CD4-positive, alpha-beta T cell (primary cell): Measurements from ENCODE around the gene AGRN. TPM values are rescaled to one million over a fixed set of nuclear protein-coding genes. Genes with fewer than 3 reads are reported as not detected.
A peak's percentile ranks its signal among the peaks of the same experiment; 100 is the strongest.

Experiments used
- ATAC-seq: fragments of 200-7000 bp; cut with Tn5 transposase; one replicate; pipeline ENCODE4 v1.10.0; 2022; ENCODE audit warnings: mild to moderate bottlenecking; ENCODE audit not compliant: poor library complexity
- CTCF ChIA-PET: fragments of 350-600 bp; sonication (Branson Sonifier 250); formaldehyde crosslinking; loops from one replicate; lab custom pipeline; 2021; ENCODE audit warnings: antibody characterized with exemption, inconsistent platforms; lab: Charles Lee
- POLR2A ChIA-PET: fragments of 350-600 bp; sonication (Branson Sonifier 250); formaldehyde crosslinking; loops from one replicate; lab custom pipeline; 2021; ENCODE audit warnings: antibody characterized with exemption, inconsistent platforms; lab: Charles Lee
- DNase-seq, 14 experiments: peaks; one replicate each; pipeline ENCODE4 v3.0.0-alpha.2; 2013 to 2020; ENCODE audit warnings: mixed read lengths in 2 of 14
- H3K27ac ChIP-seq, 2 donors: one replicate each; pipeline versions ENCODE4 v1.5.1 to v1.7.0; 2013; ENCODE audit warnings: low read length in 2 of 2, low read depth in 1 of 2, mild to moderate bottlenecking in 1 of 2
- H3K27me3 ChIP-seq, 2 experiments: 1 replicate in 1 of 2; 2 replicates in 1 of 2; pipeline versions ENCODE4 v1.6.1 to v1.7.0; 2013; ENCODE audit warnings: low read length in 2 of 2, control low read depth in 1 of 2, mild to moderate bottlenecking in 1 of 2, moderate library complexity in 1 of 2; ENCODE audit not compliant: insufficient read depth in 2 of 2, control insufficient read depth in 1 of 2
- H3K36me3 ChIP-seq: one replicate; pipeline ENCODE4 v1.6.1; 2013; ENCODE audit warnings: low read length, control low read depth; ENCODE audit not compliant: insufficient read depth
- H3K4me1 ChIP-seq: one replicate; pipeline ENCODE4 v1.6.1; 2013; ENCODE audit warnings: low read length, control low read depth; ENCODE audit not compliant: insufficient read depth
- H3K4me3 ChIP-seq: one replicate; pipeline ENCODE4 v1.5.1; 2013; ENCODE audit warnings: mild to moderate bottlenecking, low read length, moderate library complexity
- H3K9me3 ChIP-seq, 2 experiments: 1 replicate in 1 of 2; 2 replicates in 1 of 2; pipeline versions ENCODE4 v1.6.1 to v1.7.0; 2013; ENCODE audit warnings: low read length in 2 of 2, mild to moderate bottlenecking in 2 of 2, control low read depth in 1 of 2, moderate library complexity in 1 of 2; ENCODE audit not compliant: control insufficient read depth in 1 of 2, insufficient read depth in 1 of 2
- H3K27ac Mint-ChIP-seq: one replicate; pipeline ENCODE4 v1.8.0; 2020; ENCODE audit warnings: mixed read lengths
- H3K27me3 Mint-ChIP-seq: one replicate; pipeline ENCODE4 v1.8.0; 2021; ENCODE audit warnings: mixed read lengths
- H3K36me3 Mint-ChIP-seq: one replicate; pipeline ENCODE4 v1.8.0; 2021; ENCODE audit warnings: low read depth, mixed read lengths
- H3K4me1 Mint-ChIP-seq: one replicate; pipeline ENCODE4 v1.8.0; 2021; ENCODE audit warnings: low read depth, mixed read lengths
- H3K4me3 Mint-ChIP-seq: one replicate; pipeline ENCODE4 v1.8.0; 2020; ENCODE audit warnings: mild to moderate bottlenecking, mixed read lengths
- H3K9me3 Mint-ChIP-seq: one replicate; pipeline ENCODE4 v1.8.0; 2020; ENCODE audit warnings: mixed read lengths
- CTCF ChIP-seq: fragments of 200-600 bp; IDR thresholded peaks from one replicate; pipeline ENCODE4 v1.8.0; 2022; ENCODE audit warnings: antibody characterized with exemption, mild to moderate bottlenecking
- intact Hi-C, 2 experiments: fragments of 100-400 bp; cut with DNase I in 1 of 2; cut with micrococcal nuclease in 1 of 2; formaldehyde crosslinking; loops; one replicate each; pipeline versions ENCODE4 v1.15.1 to v1.9.0; 2023 to 2025; cut with DNase I, micrococcal nuclease
- total RNA-seq, 174 experiments: library from RNA in 2 of 174; stranded (reverse) in 2 of 174; gene quantifications; one replicate each; pipeline ENCODE4 v1.2.3 and lab custom pipeline; 2021 to 2026

The AGRN gene
- total RNA-seq, 2 experiments from 2014 or later = 1.5 to 2.0 TPM

DNA sequence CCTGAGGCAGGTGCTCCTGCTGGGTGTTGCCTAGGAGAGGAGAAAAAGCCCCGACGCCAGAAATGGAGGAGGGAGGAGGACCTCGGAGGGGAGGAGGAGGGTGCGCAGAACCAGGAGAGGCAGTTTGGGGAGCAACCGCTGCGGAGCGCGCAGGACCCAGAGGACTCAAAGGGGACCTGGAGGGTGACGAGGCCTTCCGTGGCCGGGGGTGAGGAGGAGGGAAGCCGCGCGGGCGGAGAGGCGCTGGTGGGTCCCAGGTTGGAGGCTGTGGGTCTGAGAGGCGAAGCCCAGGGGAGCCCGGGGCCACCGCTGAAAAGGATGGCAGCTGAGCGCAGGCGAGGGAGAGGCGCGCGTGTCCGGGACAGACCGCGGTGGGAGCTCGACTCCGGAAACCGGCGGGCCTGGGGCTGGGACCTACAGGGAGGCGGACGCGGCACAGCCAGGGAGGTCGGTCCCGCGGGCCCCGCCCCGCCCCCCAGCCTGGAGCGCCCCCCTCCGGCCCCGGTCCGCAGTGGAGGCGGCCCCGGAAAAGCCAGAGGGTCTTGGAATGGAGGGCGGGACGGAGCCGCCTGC is 39.1 kb downstream of the AGRN start:
- Histone ChIP-seq H3K27ac (no peak overlapping the region), H3K4me1 (peaks cover 36% of the 10 kb centered on the region), H3K4me3 (peak overlapping the region; percentile 26), H3K27me3 (peaks cover 44 to 52% of the 10 kb centered on the region in 2 experiments), H3K36me3 (no peaks in the 10 kb centered on the region), H3K9me3 (peaks cover 0 to 44% of the 10 kb centered on the region in 2 experiments)
- TF ChIP-seq CTCF = no peak
- Mint-ChIP-seq H3K27me3 (peaks cover 37% of the 10 kb centered on the region), H3K9me3 (no peaks in the 10 kb centered on the region), H3K4me1 (peaks cover 4% of the 10 kb centered on the region), H3K4me3 (peak overlapping the region; percentile 62), H3K36me3 (no peaks in the 10 kb centered on the region), H3K27ac (no peak overlapping the region)
- peak; percentile 18 for ATAC-seq
- ChIA-PET CTCF (interaction anchor here (0.7 to 1.3 kb wide), 2 partner anchors 20 to 26 kb away, joined by 3 to 4 read pairs; no protein-coding TSS in a partner anchor), POLR2A (interaction anchor here (1.6 kb wide), 1 partner anchor 46 kb away, joined by 5 read pairs; the partner anchor contains the start of gene ISG15)
- intact Hi-C loops = loop anchor here in 1 of 2 experiments (1.0 kb wide), 1 partner anchor 16 kb away; no protein-coding TSS in a partner anchor
- peak in 5 of 14 experiments; percentile 26 to 62 (median 42) for DNase-seq

- no peaks in the 10 kb centered on the region for H3K9me3 Mint-ChIP-seq
- H3K27me3 ChIP-seq = peaks cover 44 to 52% of the 10 kb centered on the region in 2 experiments
- DNase-seq (peak; percentile 78 to 94 (median 88)), ATAC-seq (peak; percentile 76)
- peak overlapping the region; percentile 24 for H3K4me3 ChIP-seq
- no peak overlapping the region for H3K27ac ChIP-seq
- H3K36me3 ChIP-seq = no peaks in the 10 kb centered on the region
- peaks cover 40% of the 10 kb centered on the region for H3K27me3 Mint-ChIP-seq
- no peaks in the 10 kb centered on the region for H3K36me3 Mint-ChIP-seq
- peaks cover 0 to 44% of the 10 kb centered on the region in 2 experiments for H3K9me3 ChIP-seq
- H3K27ac Mint-ChIP-seq = no peak overlapping the region
- no peak overlapping the region for H3K4me3 Mint-ChIP-seq
- intact Hi-C loops = loop anchor here in 1 of 2 experiments (10.0 kb wide), 1 partner anchor 155 kb away; no protein-coding TSS in a partner anchor
- H3K4me1 ChIP-seq = peaks cover 41% of the 10 kb centered on the region
- ChIA-PET CTCF (interaction anchor here (1.3 kb wide), 1 partner anchor 27 kb away, joined by 4 read pairs; no protein-coding TSS in a partner anchor), POLR2A (interaction anchor here (1.6 kb wide), 1 partner anchor 47 kb away, joined by 5 read pairs; the partner anchor contains the start of gene ISG15)
- peaks cover 4% of the 10 kb centered on the region for H3K4me1 Mint-ChIP-seq
- no peak for TF ChIP-seq CTCF
These were observed 39.8 kb downstream of the AGRN start for GRCh38 chr1:1059494-1060280.

DNA sequence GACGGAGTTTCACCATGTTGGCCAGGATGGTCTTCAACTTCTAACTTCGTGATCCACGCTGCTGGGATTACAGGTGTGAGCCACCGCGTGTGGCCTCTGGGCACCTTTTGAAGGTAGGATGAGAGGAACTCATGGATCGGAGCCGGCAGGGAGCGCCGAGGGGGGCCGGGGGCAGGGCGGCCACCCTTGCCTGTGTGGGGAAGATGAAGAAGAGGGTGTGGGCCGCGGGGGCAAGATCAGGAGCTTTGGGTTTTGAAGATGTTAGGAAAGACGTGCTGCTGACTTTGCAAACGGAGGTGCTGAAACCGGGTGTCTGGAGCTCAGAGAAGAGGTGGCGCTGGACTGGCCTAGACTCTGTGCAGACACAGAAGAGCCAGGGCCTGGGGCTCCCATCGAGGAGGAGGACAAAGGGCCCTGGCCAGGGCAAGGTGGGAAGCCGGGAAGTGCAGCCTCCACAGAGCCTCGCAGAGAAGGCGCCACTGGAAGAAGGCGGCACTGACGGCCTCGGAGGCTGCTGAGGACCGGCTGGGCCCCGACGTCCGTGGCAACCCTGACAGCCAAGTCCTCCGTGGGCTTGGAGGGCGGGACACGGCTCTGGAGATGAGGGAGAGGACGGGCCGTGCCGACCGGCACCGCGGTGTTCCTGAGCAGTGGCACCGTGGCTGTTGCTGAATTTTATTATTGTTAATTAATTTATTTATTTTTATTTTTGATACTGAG is 40.5 kb downstream of the AGRN start:
- H3K4me1 ChIP-seq = peaks cover 41% of the 10 kb centered on the region
- ChIA-PET CTCF (no interaction called here), POLR2A (interaction anchor here (1.6 kb wide), 1 partner anchor 47 kb away, joined by 5 read pairs; the partner anchor contains the start of gene ISG15)
- ATAC-seq (no peak), DNase-seq (no peak)
- peaks cover 47 to 52% of the 10 kb centered on the region in 2 experiments for H3K27me3 ChIP-seq
- H3K27ac ChIP-seq = no peak overlapping the region
- peaks cover 40% of the 10 kb centered on the region for H3K27me3 Mint-ChIP-seq
- peak overlapping the region; percentile 45 for H3K4me3 Mint-ChIP-seq
- TF ChIP-seq CTCF = no peak
- no peaks in the 10 kb centered on the region for H3K9me3 Mint-ChIP-seq
- intact Hi-C loops = loop anchor here in 1 of 2 experiments (10.0 kb wide), 1 partner anchor 156 kb away; no protein-coding TSS in a partner anchor
- no peak overlapping the region for H3K4me3 ChIP-seq
- H3K36me3 ChIP-seq = no peaks in the 10 kb centered on the region
- H3K36me3 Mint-ChIP-seq = no peaks in the 10 kb centered on the region
- H3K27ac Mint-ChIP-seq = no peak overlapping the region
- peaks cover 0 to 44% of the 10 kb centered on the region in 2 experiments for H3K9me3 ChIP-seq
- H3K4me1 Mint-ChIP-seq = peaks cover 4% of the 10 kb centered on the region
